Measurements from ENCODE around the gene CEP20. TPM values are rescaled to one million over a fixed set of nuclear protein-coding genes. Genes with fewer than 3 reads are reported as not detected.

Gene CEP20
- total and polyA plus RNA-seq, 10 of the 15 experiments (the other 5 are each of a cell fraction or from before 2014, with no cell fraction given) = 33.4 to 57.8 (median 52.6) TPM

DNA sequence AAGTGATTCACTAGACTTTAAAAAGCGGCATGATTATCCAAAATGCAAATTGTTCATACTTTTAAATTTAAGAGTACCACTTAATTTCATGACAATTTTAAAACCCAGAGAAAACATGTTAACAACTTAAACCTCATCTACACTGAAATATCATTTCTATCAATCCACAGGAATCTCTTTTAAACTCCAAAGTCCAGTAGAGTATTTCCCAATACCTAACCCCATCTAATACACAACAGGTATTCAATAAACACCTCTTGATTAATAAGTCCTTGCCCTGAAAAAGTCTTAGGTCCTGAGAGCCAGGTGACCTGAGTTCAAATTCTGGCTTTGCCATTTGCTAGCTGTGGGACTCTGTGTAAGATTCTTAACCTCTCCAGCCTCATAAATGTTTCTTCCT is 14.7 kb downstream of the CEP20 start:
- no peak overlapping the region for H3K4me2 ChIP-seq (ENCODE audit: control insufficient read depth, insufficient read depth)
- in situ Hi-C loops (cut with MboI) (no loop called here), intact Hi-C loops (cut with micrococcal nuclease; ENCODE audit: unreplicated experiment) (no loop called here)
- H3K9me3 ChIP-seq (replicated peaks; ENCODE audit: control insufficient read depth, insufficient read depth, low read length) = no peaks in the 10 kb centered on the region
- SMC1A ChIA-PET (ENCODE audit: uncharacterized antibody, unreplicated experiment) = interaction anchor here (1.3 to 4.2 kb wide), 8 partner anchors 10 to 159 kb away, joined by 3 to 32 read pairs (median 6); partner anchors contain the start of gene CEP20
- CTCF ChIA-PET = interaction anchor here (0.7 to 3.4 kb wide), 22 partner anchors 8 to 313 kb away, joined by 3 to 35 read pairs (median 4); partner anchors contain the start of gene CEP20
- no peaks in the 10 kb centered on the region for H4K20me1 ChIP-seq (ENCODE audit: control insufficient read depth, insufficient read depth)
- H3K4me1 ChIP-seq (ENCODE audit: control insufficient read depth, insufficient read depth, low read length) = no peaks in the 10 kb centered on the region
- no peaks in the 10 kb centered on the region for H3K27me3 ChIP-seq (replicated peaks in 1 of 2; ENCODE audit: control insufficient read depth in 2 of 2, insufficient read depth in 2 of 2, low read length in 1 of 2)
- no peak for TF ChIP-seq CEBPB (IDR thresholded peaks at IDR 0.05; ENCODE audit: borderline replicate concordance in 1 of 2, low read depth in 2 of 2, low read length in 2 of 2)
- TF ChIP-seq, protein P1, sequence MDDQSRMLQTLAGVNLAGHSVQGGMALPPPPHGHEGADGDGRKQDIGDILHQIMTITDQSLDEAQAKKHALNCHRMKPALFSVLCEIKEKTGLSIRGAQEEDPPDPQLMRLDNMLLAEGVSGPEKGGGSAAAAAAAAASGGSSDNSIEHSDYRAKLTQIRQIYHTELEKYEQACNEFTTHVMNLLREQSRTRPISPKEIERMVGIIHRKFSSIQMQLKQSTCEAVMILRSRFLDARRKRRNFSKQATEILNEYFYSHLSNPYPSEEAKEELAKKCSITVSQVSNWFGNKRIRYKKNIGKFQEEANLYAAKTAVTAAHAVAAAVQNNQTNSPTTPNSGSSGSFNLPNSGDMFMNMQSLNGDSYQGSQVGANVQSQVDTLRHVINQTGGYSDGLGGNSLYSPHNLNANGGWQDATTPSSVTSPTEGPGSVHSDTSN (IDR thresholded peaks at IDR 0.05; ENCODE audit: insufficient replicate concordance, low read depth, low read length) = no peak
- no peak overlapping the region for H3K9ac ChIP-seq (ENCODE audit: control insufficient read depth, insufficient read depth, low read length)
- POLR2A ChIA-PET = interaction anchor here (2.5 kb wide), 1 partner anchor 15 kb away, joined by 7 read pairs; the partner anchor contains the start of gene CEP20
- H3K36me3 ChIP-seq (ENCODE audit: control insufficient read depth in 2 of 2, insufficient read depth in 2 of 2, low read length in 1 of 2) = peaks cover 0 to 14% of the 10 kb centered on the region in 2 experiments; a peak in 2 of 4 replicates
- no peaks in the 10 kb centered on the region for H3K79me2 ChIP-seq (ENCODE audit: control insufficient read depth, insufficient read depth, low read length)
- 100% methylated on average over 1 of the region's 1 CpG for WGBS (ENCODE audit: insufficient coverage, insufficient replicate concordance, low lambda C conversion rate, missing lambda C conversion rate)
- no peak overlapping the region for H3K4me3 ChIP-seq
- no peak for ATAC-seq
- no peak for FAIRE-seq
- H2AFZ ChIP-seq (ENCODE audit: control insufficient read depth, low read depth, low read length) = no peak overlapping the region
- H3K27ac ChIP-seq (ENCODE audit: control insufficient read depth, insufficient read depth) = no peak overlapping the region
- no TSS peak for BruUV-seq (replicated peaks)
- RAD21 ChIA-PET (ENCODE audit: unreplicated experiment) = interaction anchor here (0.9 to 2.3 kb wide), 4 partner anchors 34 to 254 kb away, joined by 3 to 6 read pairs (median 3); no protein-coding TSS in a partner anchor
- DNase-seq (ENCODE audit: low read depth, low spot score) = no peak

DNA sequence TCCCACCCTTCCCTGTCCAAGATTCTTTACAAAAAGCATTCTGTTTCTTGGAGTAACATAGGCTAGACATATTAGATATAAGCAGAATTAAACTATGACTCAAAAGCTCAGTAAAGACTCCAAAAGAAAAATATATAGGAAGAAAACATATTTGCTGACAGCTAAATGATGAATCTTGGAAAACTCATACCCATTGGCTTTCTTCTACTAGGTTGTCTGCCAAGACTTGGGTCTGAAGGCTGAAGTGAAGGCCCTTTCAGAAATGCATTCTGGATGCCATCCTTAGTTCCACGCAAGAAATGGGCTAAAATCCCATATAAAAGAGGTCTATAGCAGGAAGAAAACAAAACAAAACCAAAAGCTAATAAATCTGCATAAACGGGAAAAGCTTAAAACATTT is 15.1 kb downstream of the CEP20 start:
- Histone ChIP-seq H4K20me1 (ENCODE audit: control insufficient read depth, insufficient read depth) (no peaks in the 10 kb centered on the region), H3K9ac (ENCODE audit: control insufficient read depth, insufficient read depth, low read length) (no peak overlapping the region), H3K36me3 (ENCODE audit: control insufficient read depth in 2 of 2, insufficient read depth in 2 of 2, low read length in 1 of 2) (peaks cover 0 to 15% of the 10 kb centered on the region in 2 experiments; a peak in 1 of 4 replicates), H2AFZ (ENCODE audit: control insufficient read depth, low read depth, low read length) (no peak overlapping the region), H3K27ac (ENCODE audit: control insufficient read depth, insufficient read depth) (no peak overlapping the region), H3K79me2 (ENCODE audit: control insufficient read depth, insufficient read depth, low read length) (no peaks in the 10 kb centered on the region), H3K4me1 (ENCODE audit: control insufficient read depth, insufficient read depth, low read length) (no peaks in the 10 kb centered on the region), H3K9me3 (replicated peaks; ENCODE audit: control insufficient read depth, insufficient read depth, low read length) (no peaks in the 10 kb centered on the region), H3K4me3 (no peak overlapping the region), H3K27me3 (replicated peaks in 1 of 2; ENCODE audit: control insufficient read depth in 2 of 2, insufficient read depth in 2 of 2, low read length in 1 of 2) (no peaks in the 10 kb centered on the region), H3K4me2 (ENCODE audit: control insufficient read depth, insufficient read depth) (no peak overlapping the region)
- ChIA-PET SMC1A (ENCODE audit: uncharacterized antibody, unreplicated experiment) (interaction anchor here (1.1 to 4.2 kb wide), 7 partner anchors 10 to 189 kb away, joined by 3 to 32 read pairs (median 5); partner anchors contain the start of gene CEP20), CTCF (interaction anchor here (0.7 to 3.4 kb wide), 14 partner anchors 10 to 314 kb away, joined by 3 to 35 read pairs (median 4); partner anchors contain the start of gene CEP20), RAD21 (ENCODE audit: unreplicated experiment) (interaction anchor here (1.1 to 2.3 kb wide), 3 partner anchors 163 to 255 kb away, joined by 3 to 6 read pairs (median 4); no protein-coding TSS in a partner anchor), POLR2A (interaction anchor here (2.5 kb wide), 1 partner anchor 15 kb away, joined by 7 read pairs; the partner anchor contains the start of gene CEP20)
- FAIRE-seq (no peak), ATAC-seq (no peak), DNase-seq (ENCODE audit: low read depth, low spot score) (no peak)
- in situ Hi-C loops (cut with MboI) = no loop called here
- WGBS (ENCODE audit: insufficient coverage, insufficient replicate concordance, low lambda C conversion rate, missing lambda C conversion rate) = 100% methylated on average over 2 of the region's 2 CpGs
- intact Hi-C loops (cut with micrococcal nuclease; ENCODE audit: unreplicated experiment) = no loop called here
- no TSS peak for BruUV-seq (replicated peaks)
- TF ChIP-seq, protein P2, sequence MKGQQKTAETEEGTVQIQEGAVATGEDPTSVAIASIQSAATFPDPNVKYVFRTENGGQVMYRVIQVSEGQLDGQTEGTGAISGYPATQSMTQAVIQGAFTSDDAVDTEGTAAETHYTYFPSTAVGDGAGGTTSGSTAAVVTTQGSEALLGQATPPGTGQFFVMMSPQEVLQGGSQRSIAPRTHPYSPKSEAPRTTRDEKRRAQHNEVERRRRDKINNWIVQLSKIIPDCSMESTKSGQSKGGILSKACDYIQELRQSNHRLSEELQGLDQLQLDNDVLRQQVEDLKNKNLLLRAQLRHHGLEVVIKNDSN (IDR thresholded peaks at IDR 0.05; ENCODE audit: borderline replicate concordance, extremely low read length, insufficient read depth, low read depth, low read length) = no peak
- TF ChIP-seq, protein P3, sequence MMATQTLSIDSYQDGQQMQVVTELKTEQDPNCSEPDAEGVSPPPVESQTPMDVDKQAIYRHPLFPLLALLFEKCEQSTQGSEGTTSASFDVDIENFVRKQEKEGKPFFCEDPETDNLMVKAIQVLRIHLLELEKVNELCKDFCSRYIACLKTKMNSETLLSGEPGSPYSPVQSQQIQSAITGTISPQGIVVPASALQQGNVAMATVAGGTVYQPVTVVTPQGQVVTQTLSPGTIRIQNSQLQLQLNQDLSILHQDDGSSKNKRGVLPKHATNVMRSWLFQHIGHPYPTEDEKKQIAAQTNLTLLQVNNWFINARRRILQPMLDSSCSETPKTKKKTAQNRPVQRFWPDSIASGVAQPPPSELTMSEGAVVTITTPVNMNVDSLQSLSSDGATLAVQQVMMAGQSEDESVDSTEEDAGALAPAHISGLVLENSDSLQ (IDR thresholded peaks at IDR 0.05) = no peak
- TF ChIP-seq, protein P4, sequence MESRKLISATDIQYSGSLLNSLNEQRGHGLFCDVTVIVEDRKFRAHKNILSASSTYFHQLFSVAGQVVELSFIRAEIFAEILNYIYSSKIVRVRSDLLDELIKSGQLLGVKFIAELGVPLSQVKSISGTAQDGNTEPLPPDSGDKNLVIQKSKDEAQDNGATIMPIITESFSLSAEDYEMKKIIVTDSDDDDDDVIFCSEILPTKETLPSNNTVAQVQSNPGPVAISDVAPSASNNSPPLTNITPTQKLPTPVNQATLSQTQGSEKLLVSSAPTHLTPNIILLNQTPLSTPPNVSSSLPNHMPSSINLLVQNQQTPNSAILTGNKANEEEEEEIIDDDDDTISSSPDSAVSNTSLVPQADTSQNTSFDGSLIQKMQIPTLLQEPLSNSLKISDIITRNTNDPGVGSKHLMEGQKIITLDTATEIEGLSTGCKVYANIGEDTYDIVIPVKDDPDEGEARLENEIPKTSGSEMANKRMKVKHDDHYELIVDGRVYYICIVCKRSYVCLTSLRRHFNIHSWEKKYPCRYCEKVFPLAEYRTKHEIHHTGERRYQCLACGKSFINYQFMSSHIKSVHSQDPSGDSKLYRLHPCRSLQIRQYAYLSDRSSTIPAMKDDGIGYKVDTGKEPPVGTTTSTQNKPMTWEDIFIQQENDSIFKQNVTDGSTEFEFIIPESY (IDR thresholded peaks at IDR 0.05) = no peak
